AG09319 (cell line): ENCODE data around the gene ZC3H13.

Experiments used
- DNase-seq: peaks from one replicate; pipeline ENCODE4 v3.0.0-alpha.2; 2010; ENCODE audit warnings: low read depth; ENCODE audit errors: extremely low read depth
- CTCF ChIP-seq: IDR thresholded peaks from 2 replicates; pipeline ENCODE4 v1.5.1; 2011; ENCODE audit warnings: low read depth, mild to moderate bottlenecking, inconsistent platforms, low read length, moderate library complexity

The ZC3H13 gene

GRCh38 chr13:45954836-45955800, 97.4 kb downstream of the ZC3H13 start:
- DNase-seq = no peak
- TF ChIP-seq CTCF = no peak

DNA sequence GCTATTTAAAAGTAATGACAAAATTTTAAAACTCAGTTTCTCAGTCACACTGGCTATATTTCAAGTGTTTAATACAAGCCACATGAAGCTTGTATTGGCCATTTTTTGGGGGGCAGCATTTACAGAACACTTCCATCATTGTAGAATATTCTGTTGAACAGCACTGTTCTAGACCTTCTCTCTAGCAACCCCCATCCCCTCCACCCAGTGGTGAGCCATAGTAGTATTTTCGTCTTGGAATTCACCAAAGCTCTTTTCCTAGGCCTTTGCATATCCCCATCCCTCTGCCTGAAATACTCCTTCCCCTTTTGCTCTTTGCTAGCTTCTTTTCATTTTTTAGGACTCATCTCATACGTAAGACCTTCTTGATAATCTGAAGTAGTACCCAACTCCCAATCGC, 99.5 kb downstream of the ZC3H13 start:
- TF ChIP-seq CTCF = no peak
- no peak for DNase-seq

DNA sequence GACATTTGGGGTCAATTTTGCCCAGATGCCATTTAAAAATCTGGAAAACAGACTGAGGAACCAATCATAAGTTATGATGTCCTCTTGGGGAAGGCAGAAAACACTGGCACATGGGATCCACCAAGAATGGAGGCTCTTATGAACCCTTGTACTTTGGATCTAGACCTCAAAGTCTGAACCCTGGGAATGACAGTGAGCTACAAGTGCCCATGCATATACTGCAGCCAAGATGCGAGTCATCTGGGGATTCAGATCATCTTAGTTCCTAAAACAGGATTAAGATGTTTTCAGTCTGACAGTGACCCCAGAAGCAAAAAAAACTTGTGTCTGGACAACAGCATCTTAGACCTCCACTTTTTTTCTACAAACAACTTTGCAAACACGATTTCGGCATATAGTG, 100.8 kb downstream of the ZC3H13 start:
- no peak for DNase-seq
- TF ChIP-seq CTCF = no peak

DNA sequence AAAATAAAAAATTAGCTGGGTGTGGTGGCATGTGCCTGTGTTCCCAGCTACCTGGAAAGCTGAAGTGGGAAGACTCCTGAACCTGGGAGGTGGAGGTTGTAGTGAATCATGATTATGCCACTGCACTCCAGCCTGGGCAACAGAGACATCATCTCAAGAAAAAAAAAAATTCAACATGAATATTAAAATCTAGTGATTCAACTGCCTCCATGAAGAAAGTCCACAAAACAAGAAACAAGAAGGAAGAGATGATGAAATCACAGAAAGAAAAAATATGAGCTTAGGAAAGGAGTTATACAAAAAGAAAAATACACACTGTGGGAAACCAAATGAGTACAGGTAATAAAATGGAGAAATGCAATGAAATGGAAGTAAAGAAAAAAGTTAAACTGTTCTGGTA, 101.4 kb downstream of the ZC3H13 start:
- DNase-seq = no peak
- no peak for TF ChIP-seq CTCF

GRCh38 chr13:45950386-45951000, 102.1 kb downstream of the ZC3H13 start:
- DNase-seq = no peak
- TF ChIP-seq CTCF = no peak

DNA sequence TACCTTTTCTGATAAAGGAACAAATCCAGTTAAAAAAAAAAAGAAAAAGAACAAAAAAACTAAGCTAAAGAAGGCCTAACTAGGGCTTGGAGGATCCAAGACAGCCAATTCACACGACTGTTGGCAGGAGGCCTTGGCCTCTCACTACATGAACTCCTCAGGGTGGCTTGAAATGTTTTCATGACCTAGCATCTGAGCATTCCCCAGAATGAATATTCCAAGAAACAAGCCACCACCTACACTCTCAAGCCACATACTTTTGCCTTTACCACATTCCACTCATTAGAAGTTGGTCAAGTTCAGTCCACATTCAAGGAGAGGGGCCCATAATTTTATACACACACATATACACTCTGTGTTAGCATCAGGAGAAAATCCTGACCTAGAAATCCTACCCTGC, 103.4 kb downstream of the ZC3H13 start:
- no peak for TF ChIP-seq CTCF

DNA sequence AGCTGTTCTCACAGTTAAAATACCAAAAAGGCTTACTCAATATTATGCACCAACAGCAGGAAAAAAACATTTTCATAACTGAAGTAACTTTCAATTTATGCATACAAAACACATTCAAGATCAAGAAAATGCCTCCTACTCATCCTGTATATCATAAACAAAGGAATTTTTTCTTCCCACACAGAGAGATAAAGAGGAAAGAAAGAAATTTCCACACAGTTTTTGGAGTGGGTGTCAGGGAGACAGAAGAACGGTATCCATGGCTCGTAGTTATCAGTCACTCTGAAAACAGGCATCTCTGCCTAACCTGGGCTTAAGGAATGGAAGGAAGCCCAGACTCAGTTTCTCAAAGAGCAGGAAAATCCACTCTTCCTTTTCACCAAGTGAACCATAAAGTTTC, 108.6 kb downstream of the ZC3H13 start:
- no peak for TF ChIP-seq CTCF
- DNase-seq = no peak

More for the DNA sequence above, 103.4 kb downstream of the ZC3H13 start:
- no peak for DNase-seq
